SK-N-MC (cell line): ENCODE data around the gene KRTAP10-4.

ENCODE experiments used
- EZH2 ChIP-seq: fragments of 200-600 bp; sonication (generic); IDR thresholded peaks from one replicate; pipeline ENCODE4 v1.6.1; 2017; ENCODE audit warnings: antibody characterized with exemption
- FOXP2 ChIP-seq: optimal IDR thresholded peaks from 2 replicates; pipeline ENCODE3; 2011; ENCODE audit warnings: mild to moderate bottlenecking, moderate library complexity; ENCODE audit not compliant: insufficient read depth; ENCODE audit errors: extremely low read length, control extremely low read depth
- POLR2AphosphoS5 ChIP-seq: IDR thresholded peaks from 2 replicates; pipeline ENCODE4 v1.6.1; 2012; ENCODE audit warnings: mild to moderate bottlenecking, low read depth, low read length, borderline replicate concordance

GRCh38 chr21:44623575-44623974 lies 50.0 kb downstream of the KRTAP10-4 start:
- TF ChIP-seq EZH2, result no peak
- no peak for TF ChIP-seq POLR2AphosphoS5
- TF ChIP-seq FOXP2, result no peak
